ENCODE data around the gene DNMT3A. TPM values are rescaled to one million over a fixed set of nuclear protein-coding genes. Genes with fewer than 3 reads are reported as not detected.

DNMT3A gene
- total RNA-seq, 1 experiment from 2014 or later, result 215 TPM

GRCh38 chr2:25227576-25227975 is 114.1 kb downstream of the DNMT3A start:
- H3K4me3 Mint-ChIP-seq, result no peak overlapping the region
- no peak for DNase-seq
- no peak overlapping the region for H2BK120ac ChIP-seq (ENCODE audit: low read depth, low read length, poor library complexity, severe bottlenecking)

More at GRCh38 chr2:25227576-25227975, 114.1 kb downstream of the DNMT3A start:
- H3K36me3 Mint-ChIP-seq (ENCODE audit: insufficient read depth in 1 of 3, low read depth in 3 of 3), result peaks cover 4 to 19% (median 8%) of the 10 kb centered on the region in 3 experiments; a peak in 5 of 7 replicates
- no peak overlapping the region for H2BK15ac ChIP-seq (ENCODE audit: low read depth, low read length)
- no peak overlapping the region for H2BK5ac ChIP-seq (ENCODE audit: insufficient read length, low read length)
- WGBS (ENCODE audit: extremely low coverage, insufficient read length, low lambda C conversion rate), result no CpG with 5 or more reads among the region's 7 CpGs
- H4K91ac ChIP-seq (ENCODE audit: insufficient read length, low read depth, low read length), result no peak overlapping the region
- no peak overlapping the region for H3K9ac ChIP-seq (ENCODE audit: extremely low read depth, insufficient read length, low read length)
- no peaks in the 10 kb centered on the region for H4K20me1 ChIP-seq (ENCODE audit: control insufficient read depth, insufficient read depth, insufficient read length)
- H3K56ac ChIP-seq (ENCODE audit: insufficient read length, low read depth, low read length), result no peak overlapping the region
- H3K9me3 ChIP-seq (ENCODE audit: control insufficient read depth, low read depth, low read length), result no peaks in the 10 kb centered on the region
- no peak overlapping the region for H3T11ph ChIP-seq (ENCODE audit: low read length)
- no peak overlapping the region for H3K4ac ChIP-seq (ENCODE audit: low read depth, low read length)
- H3K27ac Mint-ChIP-seq, result peak overlapping the region in 1 of 3 experiments; percentile 36; a peak in 1 of 7 replicates
- H3K27me3 ChIP-seq (ENCODE audit: insufficient read depth, low read length), result no peaks in the 10 kb centered on the region
- H3K4me1 Mint-ChIP-seq, result peaks cover 31 to 39% of the 10 kb centered on the region in 2 experiments
- no peak overlapping the region for H3K27ac ChIP-seq (ENCODE audit: insufficient read length, low read depth, low read length)
- H4K8ac ChIP-seq (replicated peaks; ENCODE audit: insufficient read length, low read depth, low read length), result no peak overlapping the region
- peak; percentile 46 for TF ChIP-seq CTCF (conservative IDR thresholded peaks at IDR 0.05)
- H3K23ac ChIP-seq (ENCODE audit: insufficient read length, low read depth, low read length), result no peak overlapping the region
- H3K79me1 ChIP-seq (ENCODE audit: insufficient read depth, low read depth, low read length, poor library complexity, severe bottlenecking), result no peaks in the 10 kb centered on the region
- no peak overlapping the region for H3K4me2 ChIP-seq (ENCODE audit: insufficient read depth, insufficient read length, low read length)
- no peak overlapping the region for H2BK20ac ChIP-seq (ENCODE audit: low read depth, low read length, poor library complexity, severe bottlenecking)
- H3K14ac ChIP-seq (ENCODE audit: insufficient read depth, low read length), result no peak overlapping the region
- H3K23me2 ChIP-seq (ENCODE audit: insufficient read length, low read depth, low read length, poor library complexity, severe bottlenecking), result no peaks in the 10 kb centered on the region
- H2AK5ac ChIP-seq (ENCODE audit: insufficient read length, low read length), result no peak overlapping the region
- H2AFZ ChIP-seq (ENCODE audit: low read length), result no peak overlapping the region
- H3K4me1 ChIP-seq (ENCODE audit: insufficient read depth, low read length), result peaks cover 3% of the 10 kb centered on the region; the same call in 1 of the 2 replicates
- H3K79me2 ChIP-seq (ENCODE audit: insufficient read depth, low read length), result no peaks in the 10 kb centered on the region; the same call in 1 of the 2 replicates
- H3K27me3 Mint-ChIP-seq (ENCODE audit: low read depth), result peaks cover 3% of the 10 kb centered on the region; the same call in 1 of the 2 replicates
- no peak overlapping the region for H4K5ac ChIP-seq (ENCODE audit: insufficient read length, low read depth, low read length)
- no peaks in the 10 kb centered on the region; a peak in 1 of 5 replicates for H3K9me3 Mint-ChIP-seq
- H3K18ac ChIP-seq (ENCODE audit: insufficient read length, low read depth, low read length), result no peak overlapping the region
- no peak overlapping the region for H2BK12ac ChIP-seq (ENCODE audit: insufficient read length, low read depth, low read length)

All from H9 (cell line).